Measurements from ENCODE around the gene PTPRD. TPM values are rescaled to one million over a fixed set of nuclear protein-coding genes. Genes with fewer than 3 reads are reported as not detected.

Gene PTPRD
- total RNA-seq, 1 experiment from 2014 or later = 1.8 TPM

GRCh38 chr9:10242255-10242654 lies 370.5 kb downstream of the PTPRD start:
- no peak for TF ChIP-seq CTCF (IDR thresholded peaks at IDR 0.05; ENCODE audit: unreplicated experiment)
- Mint-ChIP-seq H3K36me3 (ENCODE audit: insufficient read depth, unreplicated experiment) (no peaks in the 10 kb centered on the region), H3K4me1 (ENCODE audit: low read depth, unreplicated experiment) (no peaks in the 10 kb centered on the region), H3K27ac (ENCODE audit: unreplicated experiment) (no peak overlapping the region), H3K27me3 (ENCODE audit: unreplicated experiment) (no peaks in the 10 kb centered on the region), H3K9me3 (ENCODE audit: low read depth, unreplicated experiment) (peaks cover 3% of the 10 kb centered on the region), H3K4me3 (ENCODE audit: low read depth, unreplicated experiment) (no peak overlapping the region)
- CTCF ChIA-PET = no interaction called here
- no TSS peak for BruUV-seq (replicated peaks)
- intact Hi-C loops (cut with micrococcal nuclease; ENCODE audit: unreplicated experiment) = no loop called here
- no peak for DNase-seq

GRCh38 chr9:10238087-10238486 lies 374.7 kb downstream of the PTPRD start:
- H3K27ac Mint-ChIP-seq (ENCODE audit: unreplicated experiment) = no peak overlapping the region
- no peak overlapping the region for H3K4me3 Mint-ChIP-seq (ENCODE audit: low read depth, unreplicated experiment)
- no peak for TF ChIP-seq CTCF (IDR thresholded peaks at IDR 0.05; ENCODE audit: unreplicated experiment)
- H3K4me1 Mint-ChIP-seq (ENCODE audit: low read depth, unreplicated experiment) = no peaks in the 10 kb centered on the region
- H3K27me3 Mint-ChIP-seq (ENCODE audit: unreplicated experiment) = no peaks in the 10 kb centered on the region
- H3K36me3 Mint-ChIP-seq (ENCODE audit: insufficient read depth, unreplicated experiment) = no peaks in the 10 kb centered on the region
- intact Hi-C loops (cut with micrococcal nuclease; ENCODE audit: unreplicated experiment) = no loop called here
- CTCF ChIA-PET = no interaction called here
- DNase-seq = no peak
- H3K9me3 Mint-ChIP-seq (ENCODE audit: low read depth, unreplicated experiment) = no peaks in the 10 kb centered on the region
- BruUV-seq (replicated peaks) = no TSS peak

- Mint-ChIP-seq H3K36me3 (ENCODE audit: insufficient read depth, unreplicated experiment) (no peaks in the 10 kb centered on the region), H3K4me1 (ENCODE audit: low read depth, unreplicated experiment) (no peaks in the 10 kb centered on the region), H3K9me3 (ENCODE audit: low read depth, unreplicated experiment) (no peaks in the 10 kb centered on the region), H3K27ac (ENCODE audit: unreplicated experiment) (no peak overlapping the region), H3K4me3 (ENCODE audit: low read depth, unreplicated experiment) (no peak overlapping the region), H3K27me3 (ENCODE audit: unreplicated experiment) (no peaks in the 10 kb centered on the region)
- intact Hi-C loops (cut with micrococcal nuclease; ENCODE audit: unreplicated experiment) = no loop called here
- CTCF ChIA-PET = no interaction called here
- no TSS peak for BruUV-seq (replicated peaks)
- no peak for TF ChIP-seq CTCF (IDR thresholded peaks at IDR 0.05; ENCODE audit: unreplicated experiment)
- no peak for DNase-seq
Measured at GRCh38 chr9:10237584-10237983, 375.2 kb downstream of the PTPRD start.

GRCh38 chr9:10236161-10236560 lies 376.6 kb downstream of the PTPRD start:
- CTCF ChIA-PET = no interaction called here
- Mint-ChIP-seq H3K36me3 (ENCODE audit: insufficient read depth, unreplicated experiment) (no peaks in the 10 kb centered on the region), H3K27ac (ENCODE audit: unreplicated experiment) (no peak overlapping the region), H3K4me1 (ENCODE audit: low read depth, unreplicated experiment) (no peaks in the 10 kb centered on the region), H3K9me3 (ENCODE audit: low read depth, unreplicated experiment) (no peaks in the 10 kb centered on the region), H3K4me3 (ENCODE audit: low read depth, unreplicated experiment) (no peak overlapping the region), H3K27me3 (ENCODE audit: unreplicated experiment) (no peaks in the 10 kb centered on the region)
- intact Hi-C loops (cut with micrococcal nuclease; ENCODE audit: unreplicated experiment) = no loop called here
- no peak for DNase-seq
- no TSS peak for BruUV-seq (replicated peaks)
- TF ChIP-seq CTCF (IDR thresholded peaks at IDR 0.05; ENCODE audit: unreplicated experiment) = no peak

- no peak for DNase-seq
- Mint-ChIP-seq H3K36me3 (ENCODE audit: insufficient read depth, unreplicated experiment) (no peaks in the 10 kb centered on the region), H3K27ac (ENCODE audit: unreplicated experiment) (no peak overlapping the region), H3K4me3 (ENCODE audit: low read depth, unreplicated experiment) (no peak overlapping the region), H3K4me1 (ENCODE audit: low read depth, unreplicated experiment) (no peaks in the 10 kb centered on the region), H3K9me3 (ENCODE audit: low read depth, unreplicated experiment) (no peaks in the 10 kb centered on the region), H3K27me3 (ENCODE audit: unreplicated experiment) (no peaks in the 10 kb centered on the region)
- no peak for TF ChIP-seq CTCF (IDR thresholded peaks at IDR 0.05; ENCODE audit: unreplicated experiment)
- BruUV-seq (replicated peaks) = no TSS peak
- CTCF ChIA-PET = no interaction called here
- intact Hi-C loops (cut with micrococcal nuclease; ENCODE audit: unreplicated experiment) = no loop called here
Measured at GRCh38 chr9:10235376-10235775, 377.4 kb downstream of the PTPRD start.

All from Calu3 (cell line).